HCT116 (cell line): ENCODE results near the gene ACSS2. TPM values are rescaled to one million over a fixed set of nuclear protein-coding genes. Genes with fewer than 3 reads are reported as not detected.

ENCODE experiments used
- ATAC-seq: fragments of 200-7000 bp; cut with Tn5 transposase; 2 replicates; pipeline ENCODE4 v1.9.1; 2020; ENCODE audit warnings: mild to moderate bottlenecking, moderate library complexity
- BruUV-seq: library from RNA; stranded (reverse); fragments of 400-500 nt; replicated peaks from 2 replicates; lab custom pipeline; 2021; lab: Mats Ljungman, UMichigan
- CTCF ChIA-PET: fragments of 300-600 bp; sonication (Branson Sonifier 250); formaldehyde crosslinking; loops from one replicate; lab custom pipeline; 2021; ENCODE audit warnings: antibody characterized with exemption; lab: Charles Lee
- POLR2A ChIA-PET: fragments of 300-600, 350-600 bp; sonication (Branson Sonifier 250); formaldehyde crosslinking; loops from one replicate; lab custom pipeline; 2021; ENCODE audit warnings: antibody characterized with exemption; lab: Charles Lee
- RAD21 ChIA-PET, 2 experiments: fragments of 300-600 bp; sonication (Branson Sonifier 250); formaldehyde crosslinking; loops; one replicate each; lab custom pipeline; 2023; ENCODE audit warnings: low total read pairs in 2 of 2; ENCODE audit not compliant: uncharacterized antibody in 2 of 2, unreplicated experiment in 2 of 2, low non-redundant PET in 1 of 2; lab: Charles Lee
- DNase-seq: peaks from one replicate; pipeline ENCODE4 v3.0.0-alpha.2; 2010; ENCODE audit warnings: low read depth, low spot score
- H2AFZ ChIP-seq: fragments of 200-600 bp; shearing (Covaris generic), sonication (generic); 2 replicates; pipeline ENCODE4 v1.6.1; 2017; ENCODE audit warnings: low read depth, mixed run types, mixed read lengths, antibody characterized with exemption, low read length; ENCODE audit not compliant: poor library complexity, severe bottlenecking
- H3K27ac ChIP-seq: 2 replicates; pipeline ENCODE4 v1.5.1; 2012; ENCODE audit warnings: low read depth, low read length
- H3K27me3 ChIP-seq: fragments of 200-600 bp; sonication (generic); 2 replicates; pipeline ENCODE4 v1.6.1; 2016; ENCODE audit warnings: mixed run types, low read length, mixed read lengths; ENCODE audit not compliant: insufficient read depth
- H3K36me3 ChIP-seq, 2 experiments: fragments of 200-500 bp in 1 of 2; fragments of 200-600 bp in 1 of 2; sonication (Bioruptor generic) in 1 of 2; sonication (generic) in 1 of 2; 2 replicates each; pipeline versions ENCODE4 v1.5.1 to v1.6.1; 2014 to 2016; ENCODE audit warnings: low read length in 2 of 2, inconsistent platforms in 1 of 2, mixed read lengths in 1 of 2, mixed run types in 1 of 2; ENCODE audit not compliant: insufficient read depth in 2 of 2, control insufficient read depth in 1 of 2
- H3K4me1 ChIP-seq, 2 experiments: fragments of 200-600 bp in 1 of 2; sonication (generic) in 1 of 2; 2 replicates each; pipeline versions ENCODE4 v1.5.1 to v1.6.1; 2012 to 2017; ENCODE audit warnings: low read length in 2 of 2, inconsistent platforms in 1 of 2, mild to moderate bottlenecking in 1 of 2, mixed read lengths in 1 of 2, mixed run types in 1 of 2, moderate library complexity in 1 of 2; ENCODE audit not compliant: insufficient read depth in 2 of 2, control insufficient read depth in 1 of 2
- H3K4me2 ChIP-seq: fragments of 200-600 bp; sonication (generic); 2 replicates; pipeline ENCODE4 v1.6.1; 2017; ENCODE audit warnings: mixed run types, low read length, mixed read lengths
- H3K4me3 ChIP-seq, 2 experiments: fragments of 200-600 bp in 1 of 2; sonication (generic) in 1 of 2; replicated peaks in 1 of 2; 2 replicates each; pipeline ENCODE4 v1.5.1; 2011 to 2016; ENCODE audit warnings: low read length in 2 of 2, control low read depth in 1 of 2, low read depth in 1 of 2, mild to moderate bottlenecking in 1 of 2, mixed read lengths in 1 of 2, mixed run types in 1 of 2
- H3K79me2 ChIP-seq: fragments of 200-600 bp; sonication (generic); 2 replicates; pipeline ENCODE4 v1.6.1; 2017; ENCODE audit warnings: mild to moderate bottlenecking, mixed run types, low read length, moderate library complexity, mixed read lengths; ENCODE audit not compliant: insufficient read depth
- H3K9ac ChIP-seq: fragments of 200-600 bp; sonication (generic); 2 replicates; pipeline ENCODE4 v1.6.1; 2016; ENCODE audit warnings: low read length, mixed read lengths
- H3K9me2 ChIP-seq: fragments of 200-600 bp; sonication (generic), shearing (Covaris generic); 2 replicates; pipeline ENCODE4 v1.6.1; 2017; ENCODE audit warnings: mixed run types, mild to moderate bottlenecking, moderate library complexity; ENCODE audit not compliant: insufficient read depth
- H3K9me3 ChIP-seq, 2 experiments: fragments of 200-500 bp in 1 of 2; fragments of 200-600 bp in 1 of 2; sonication (Bioruptor generic) in 1 of 2; sonication (generic) in 1 of 2; 2 replicates each; pipeline ENCODE4 v1.6.1; 2014 to 2017; ENCODE audit warnings: low read length in 2 of 2, mixed read lengths in 2 of 2, inconsistent platforms in 1 of 2, low read depth in 1 of 2, mild to moderate bottlenecking in 1 of 2, mixed run types in 1 of 2, moderate library complexity in 1 of 2; ENCODE audit not compliant: control insufficient read depth in 1 of 2, insufficient read depth in 1 of 2
- H4K20me1 ChIP-seq: fragments of 200-600 bp; sonication (generic), shearing (Covaris generic); 2 replicates; pipeline ENCODE4 v1.6.1; 2017; ENCODE audit warnings: mixed run types, mild to moderate bottlenecking, moderate library complexity; ENCODE audit not compliant: insufficient read depth
- EZH2phosphoT487 ChIP-seq: fragments of 200-600 bp; IDR thresholded peaks from 2 replicates; pipeline ENCODE4 v1.6.1; 2018; ENCODE audit warnings: antibody characterized with exemption, borderline replicate concordance
- POLR2A ChIP-seq: IDR thresholded peaks from 2 replicates; pipeline ENCODE4 v1.7.0; 2011; ENCODE audit warnings: borderline replicate concordance; ENCODE audit not compliant: insufficient read depth, insufficient read length; ENCODE audit errors: extremely low read depth
- POLR2AphosphoS5 ChIP-seq: IDR thresholded peaks from 2 replicates; pipeline ENCODE4 v1.6.1; 2011; ENCODE audit warnings: mild to moderate bottlenecking, low read depth, low read length, moderate library complexity
- SIN3A ChIP-seq: IDR thresholded peaks from 2 replicates; pipeline ENCODE4 v1.6.1; 2012; ENCODE audit warnings: low read depth
- SRF ChIP-seq: IDR thresholded peaks from 2 replicates; pipeline ENCODE4 v1.6.1; 2012; ENCODE audit warnings: low read depth
- intact Hi-C: fragments of 100-400 bp; cut with micrococcal nuclease; formaldehyde crosslinking; loops from 2 replicates; pipeline ENCODE4 v1.10.0; 2022
- total RNA-seq: library from RNA; stranded (reverse); gene quantifications from one replicate; pipeline ENCODE4 v1.2.1, GENCODE V29; 2021; ENCODE audit not compliant: unreplicated experiment
- TF ChIP-seq, protein P1 (sequence below): IDR thresholded peaks from 2 replicates; pipeline ENCODE4 v1.6.1; 2012; ENCODE audit warnings: low read depth
- TF ChIP-seq, protein P2 (sequence below): IDR thresholded peaks from 2 replicates; pipeline ENCODE4 v1.6.1; 2012

ACSS2 gene
- total RNA-seq, 1 experiment from 2014 or later: 71.7 TPM

DNA sequence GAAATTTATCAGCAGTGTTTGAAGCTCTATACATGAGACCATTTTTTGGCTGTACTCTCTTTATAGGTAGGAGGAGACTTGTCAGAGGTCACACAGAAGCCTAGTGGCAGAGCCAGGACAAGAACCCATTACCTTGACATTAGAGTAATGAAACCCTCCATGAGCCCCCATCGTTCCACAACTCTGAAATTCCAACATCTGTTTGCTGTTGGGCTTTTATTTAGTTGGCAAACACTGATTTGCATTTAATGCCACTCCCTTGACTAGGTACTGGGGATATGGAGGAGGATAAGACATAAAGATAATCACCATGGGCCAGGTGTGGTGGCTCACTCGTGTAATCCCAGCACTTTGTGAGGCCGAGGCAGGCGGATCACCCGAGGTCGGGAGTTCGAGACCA, 77.5 kb downstream of the ACSS2 start:
- H3K4me3 ChIP-seq: no peak overlapping the region
- no peak for TF ChIP-seq POLR2A
- TF ChIP-seq, protein P1, sequence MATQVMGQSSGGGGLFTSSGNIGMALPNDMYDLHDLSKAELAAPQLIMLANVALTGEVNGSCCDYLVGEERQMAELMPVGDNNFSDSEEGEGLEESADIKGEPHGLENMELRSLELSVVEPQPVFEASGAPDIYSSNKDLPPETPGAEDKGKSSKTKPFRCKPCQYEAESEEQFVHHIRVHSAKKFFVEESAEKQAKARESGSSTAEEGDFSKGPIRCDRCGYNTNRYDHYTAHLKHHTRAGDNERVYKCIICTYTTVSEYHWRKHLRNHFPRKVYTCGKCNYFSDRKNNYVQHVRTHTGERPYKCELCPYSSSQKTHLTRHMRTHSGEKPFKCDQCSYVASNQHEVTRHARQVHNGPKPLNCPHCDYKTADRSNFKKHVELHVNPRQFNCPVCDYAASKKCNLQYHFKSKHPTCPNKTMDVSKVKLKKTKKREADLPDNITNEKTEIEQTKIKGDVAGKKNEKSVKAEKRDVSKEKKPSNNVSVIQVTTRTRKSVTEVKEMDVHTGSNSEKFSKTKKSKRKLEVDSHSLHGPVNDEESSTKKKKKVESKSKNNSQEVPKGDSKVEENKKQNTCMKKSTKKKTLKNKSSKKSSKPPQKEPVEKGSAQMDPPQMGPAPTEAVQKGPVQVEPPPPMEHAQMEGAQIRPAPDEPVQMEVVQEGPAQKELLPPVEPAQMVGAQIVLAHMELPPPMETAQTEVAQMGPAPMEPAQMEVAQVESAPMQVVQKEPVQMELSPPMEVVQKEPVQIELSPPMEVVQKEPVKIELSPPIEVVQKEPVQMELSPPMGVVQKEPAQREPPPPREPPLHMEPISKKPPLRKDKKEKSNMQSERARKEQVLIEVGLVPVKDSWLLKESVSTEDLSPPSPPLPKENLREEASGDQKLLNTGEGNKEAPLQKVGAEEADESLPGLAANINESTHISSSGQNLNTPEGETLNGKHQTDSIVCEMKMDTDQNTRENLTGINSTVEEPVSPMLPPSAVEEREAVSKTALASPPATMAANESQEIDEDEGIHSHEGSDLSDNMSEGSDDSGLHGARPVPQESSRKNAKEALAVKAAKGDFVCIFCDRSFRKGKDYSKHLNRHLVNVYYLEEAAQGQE: no peak
- no peak for TF ChIP-seq POLR2AphosphoS5
- 0 out of 2 replicates have a peak, but pooled peaks have one; percentile 1 for TF ChIP-seq SIN3A
- ATAC-seq: no peak
- no peaks in the 10 kb centered on the region for H4K20me1 ChIP-seq
- ChIA-PET CTCF (interaction anchor here (1.1 kb wide), 1 partner anchor 80 kb away, joined by 4 read pairs; no protein-coding TSS in a partner anchor), POLR2A (interaction anchor here (0.7 to 1.2 kb wide), 2 partner anchors 55 to 80 kb away, joined by 3 read pairs; no protein-coding TSS in a partner anchor), RAD21 (no interaction called here)
- H3K9me2 ChIP-seq: no peaks in the 10 kb centered on the region
- no peak overlapping the region for H3K27ac ChIP-seq
- intact Hi-C loops: no loop called here
- no TSS peak for BruUV-seq
- H2AFZ ChIP-seq: no peak overlapping the region
- H3K36me3 ChIP-seq: peaks cover 11 to 21% of the 10 kb centered on the region in 2 experiments; a peak in 3 of 4 replicates
- H3K27me3 ChIP-seq: no peaks in the 10 kb centered on the region
- no peak for DNase-seq
- no peaks in the 10 kb centered on the region for H3K9me3 ChIP-seq
- H3K4me1 ChIP-seq: peaks cover 7 to 18% of the 10 kb centered on the region in 2 experiments
- peak overlapping the region; percentile 95; the same call in 1 of the 2 replicates for H3K4me2 ChIP-seq
- H3K79me2 ChIP-seq: peaks cover 15% of the 10 kb centered on the region
- no peak overlapping the region for H3K9ac ChIP-seq

DNA sequence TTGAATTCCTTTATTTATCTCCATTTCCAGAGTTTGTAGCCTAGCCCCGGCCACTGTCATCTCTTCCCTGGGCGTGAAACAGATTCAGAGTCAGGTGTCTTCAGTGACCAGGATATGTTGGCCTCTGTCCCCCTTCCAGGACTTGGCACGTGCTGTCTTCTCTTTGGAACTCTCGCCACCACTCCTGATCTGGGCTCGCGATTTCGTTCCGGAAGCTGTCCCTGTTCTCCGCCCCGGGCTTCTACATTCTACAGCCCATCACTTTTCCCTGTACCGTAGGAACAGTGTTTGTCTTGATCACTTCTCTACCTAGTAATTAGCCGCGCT, 78.5 kb downstream of the ACSS2 start:
- intact Hi-C loops: loop anchor here (1.0 kb wide), 1 partner anchor 79 kb away; the partner anchor contains the start of gene ACSS2
- Histone ChIP-seq H3K27ac (peak overlapping the region; percentile 75), H3K36me3 (peaks cover 6 to 12% of the 10 kb centered on the region in 2 experiments; a peak in 3 of 4 replicates), H3K4me2 (peak overlapping the region; percentile 95), H3K79me2 (peaks cover 15% of the 10 kb centered on the region), H3K27me3 (no peaks in the 10 kb centered on the region), H3K9me3 (no peaks in the 10 kb centered on the region), H3K9me2 (no peaks in the 10 kb centered on the region), H3K9ac (peak overlapping the region; percentile 86), H2AFZ (no peak overlapping the region), H4K20me1 (no peaks in the 10 kb centered on the region), H3K4me3 (peak overlapping the region; percentile 88 to 91), H3K4me1 (peaks cover 7 to 18% of the 10 kb centered on the region in 2 experiments)
- ChIA-PET POLR2A (interaction anchor here (1.5 kb wide), 1 partner anchor 129 kb away, joined by 3 read pairs; the partner anchor contains the start of gene NCOA6), CTCF (interaction anchor here (1.1 to 3.3 kb wide), 2 partner anchors 80 to 81 kb away, joined by 4 to 26 read pairs; partner anchors contain the start of gene ACSS2), RAD21 (interaction anchor here in 1 of 2 experiments (1.5 kb wide), 1 partner anchor 79 kb away, joined by 3 read pairs; the partner anchor contains the start of gene ACSS2)
- DNase-seq: peak; percentile 13
- ATAC-seq: peak; percentile 32
- no TSS peak for BruUV-seq
- TF ChIP-seq, protein P2, sequence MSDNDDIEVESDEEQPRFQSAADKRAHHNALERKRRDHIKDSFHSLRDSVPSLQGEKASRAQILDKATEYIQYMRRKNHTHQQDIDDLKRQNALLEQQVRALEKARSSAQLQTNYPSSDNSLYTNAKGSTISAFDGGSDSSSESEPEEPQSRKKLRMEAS: peak; percentile 69
- no peak for TF ChIP-seq EZH2phosphoT487
- peak; percentile 19 for TF ChIP-seq SRF
